BJ (cell line): ENCODE data around the gene FJX1. TPM values are rescaled to one million over a fixed set of nuclear protein-coding genes. Genes with fewer than 3 reads are reported as not detected.

ENCODE experiments used
- CTCF ChIA-PET: fragments of 350-600 bp; formaldehyde crosslinking; extraction: SDS; loops from one replicate; lab custom pipeline; 2021; ENCODE audit warnings: antibody characterized with exemption, inconsistent platforms; lab: Yijun Ruan, JAX
- POLR2A ChIA-PET: fragments of 300-600 bp; sonication (Branson Sonifier 250); formaldehyde crosslinking; extraction: SDS; loops from one replicate; lab custom pipeline; 2021; ENCODE audit warnings: antibody characterized with exemption; lab: Charles Lee
- DNase-seq: peaks from one replicate; pipeline ENCODE4 v3.0.0-alpha.2; 2011; ENCODE audit warnings: low read depth
- H3K27me3 ChIP-seq: 2 replicates; pipeline ENCODE4 v1.6.0; 2011; ENCODE audit warnings: low read length; ENCODE audit not compliant: control insufficient read depth, insufficient read depth
- H3K36me3 ChIP-seq: 2 replicates; pipeline ENCODE4 v1.5.1; 2011; ENCODE audit warnings: low read length; ENCODE audit not compliant: control insufficient read depth, insufficient read depth
- H3K4me3 ChIP-seq: 2 replicates; pipeline ENCODE4 v1.5.1; 2011; ENCODE audit warnings: low read depth, mild to moderate bottlenecking, control low read depth, low read length
- polyA plus RNA-seq: library from polyadenylated mRNA; depleted of rRNA; stranded (reverse); fragments of >200 nt; gene quantifications from 2 replicates; pipeline ENCODE4 v1.2.3, GENCODE V29; 2011
- TF ChIP-seq, protein P1 (sequence below): IDR thresholded peaks from 2 replicates; pipeline ENCODE4 v1.5.1; 2011; ENCODE audit warnings: low read depth, mild to moderate bottlenecking, control low read depth, inconsistent platforms, low read length, moderate library complexity; ENCODE audit not compliant: insufficient read depth

FJX1 gene
- polyA plus RNA-seq, 1 experiment = 6.1 TPM

DNA sequence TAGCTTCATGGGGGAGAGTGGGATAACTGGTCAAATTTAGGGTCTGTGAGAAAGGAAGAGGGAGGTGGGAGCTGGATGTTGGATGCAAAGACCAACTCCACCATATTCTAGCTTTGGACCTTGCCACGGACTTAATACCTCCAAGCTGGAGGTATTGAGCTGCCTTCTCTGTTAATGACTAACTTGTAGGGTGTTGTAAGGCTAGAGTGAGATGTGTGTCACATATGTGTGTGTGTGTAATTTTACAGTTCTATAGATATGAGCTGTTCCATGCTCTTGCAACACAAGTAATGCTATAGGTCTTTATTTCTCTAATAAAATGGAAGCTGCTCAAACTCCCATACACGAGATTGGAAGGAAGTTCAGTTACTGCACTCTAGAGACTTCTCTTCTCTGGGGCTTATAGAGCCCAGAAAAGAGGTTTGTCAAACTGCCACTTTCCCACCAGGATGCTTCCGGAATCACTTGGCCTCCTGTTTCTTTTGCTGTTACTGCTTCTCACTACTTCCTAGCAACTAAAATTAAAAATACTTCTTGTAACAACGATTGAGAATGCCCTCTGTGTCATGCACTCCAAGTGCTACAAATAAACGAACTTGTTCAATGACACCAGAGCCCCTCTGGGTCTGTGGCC is 16.0 kb upstream of the FJX1 start:
- no peak for DNase-seq
- POLR2A ChIA-PET = no interaction called here
- H3K36me3 ChIP-seq = no peaks in the 10 kb centered on the region
- TF ChIP-seq, protein P1, sequence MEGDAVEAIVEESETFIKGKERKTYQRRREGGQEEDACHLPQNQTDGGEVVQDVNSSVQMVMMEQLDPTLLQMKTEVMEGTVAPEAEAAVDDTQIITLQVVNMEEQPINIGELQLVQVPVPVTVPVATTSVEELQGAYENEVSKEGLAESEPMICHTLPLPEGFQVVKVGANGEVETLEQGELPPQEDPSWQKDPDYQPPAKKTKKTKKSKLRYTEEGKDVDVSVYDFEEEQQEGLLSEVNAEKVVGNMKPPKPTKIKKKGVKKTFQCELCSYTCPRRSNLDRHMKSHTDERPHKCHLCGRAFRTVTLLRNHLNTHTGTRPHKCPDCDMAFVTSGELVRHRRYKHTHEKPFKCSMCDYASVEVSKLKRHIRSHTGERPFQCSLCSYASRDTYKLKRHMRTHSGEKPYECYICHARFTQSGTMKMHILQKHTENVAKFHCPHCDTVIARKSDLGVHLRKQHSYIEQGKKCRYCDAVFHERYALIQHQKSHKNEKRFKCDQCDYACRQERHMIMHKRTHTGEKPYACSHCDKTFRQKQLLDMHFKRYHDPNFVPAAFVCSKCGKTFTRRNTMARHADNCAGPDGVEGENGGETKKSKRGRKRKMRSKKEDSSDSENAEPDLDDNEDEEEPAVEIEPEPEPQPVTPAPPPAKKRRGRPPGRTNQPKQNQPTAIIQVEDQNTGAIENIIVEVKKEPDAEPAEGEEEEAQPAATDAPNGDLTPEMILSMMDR = no peak
- H3K4me3 ChIP-seq = no peak overlapping the region
- CTCF ChIA-PET = interaction anchor here (0.6 to 1.3 kb wide), 2 partner anchors 113 to 116 kb away, joined by 3 read pairs; no protein-coding TSS in a partner anchor
- no peaks in the 10 kb centered on the region; the same call in 1 of the 2 replicates for H3K27me3 ChIP-seq

DNA sequence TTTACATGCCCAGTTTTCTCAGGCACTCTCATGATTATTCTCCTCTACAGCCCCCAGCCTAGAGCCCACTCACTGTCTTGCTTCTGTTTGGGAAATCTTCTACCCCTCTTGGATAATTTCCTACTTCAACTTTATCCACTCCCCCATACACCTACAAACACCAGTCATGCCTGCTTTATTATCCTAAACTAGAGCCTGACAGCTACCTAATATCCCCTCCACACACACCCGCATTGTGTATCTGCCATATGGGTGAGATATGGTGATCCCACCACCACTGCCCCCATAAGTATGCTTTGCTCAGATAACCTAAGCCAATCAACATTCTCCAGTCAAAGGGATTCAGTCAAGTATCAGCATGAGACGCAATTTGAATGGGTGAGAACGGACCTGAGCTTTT is 15.3 kb upstream of the FJX1 start:
- ChIA-PET CTCF (interaction anchor here (0.6 to 1.3 kb wide), 2 partner anchors 114 to 116 kb away, joined by 3 read pairs; no protein-coding TSS in a partner anchor), POLR2A (no interaction called here)
- Histone ChIP-seq H3K27me3 (no peaks in the 10 kb centered on the region; the same call in 1 of the 2 replicates), H3K36me3 (no peaks in the 10 kb centered on the region), H3K4me3 (no peak overlapping the region)
- TF ChIP-seq, protein P1 = no peak
- no peak for DNase-seq

DNA sequence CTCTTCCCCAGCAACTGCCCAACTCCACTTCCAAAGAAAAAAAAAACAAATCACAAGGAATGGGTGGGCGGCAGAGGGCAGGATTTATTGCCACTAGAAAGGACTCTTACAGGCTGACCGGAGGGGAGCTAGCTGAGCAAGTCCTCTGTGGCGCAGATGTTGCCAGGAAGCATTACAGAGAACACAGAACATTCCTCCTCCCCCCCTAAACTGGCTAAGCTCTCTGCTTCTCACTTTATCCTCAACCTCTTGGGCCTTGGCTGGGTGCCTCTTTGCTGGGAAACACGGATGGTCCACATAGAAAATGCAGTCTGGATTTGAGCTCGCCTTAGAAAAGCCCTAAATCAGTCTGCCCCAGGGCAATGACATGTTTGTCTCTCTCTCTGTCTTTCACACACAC is 12.6 kb upstream of the FJX1 start:
- CTCF ChIA-PET = interaction anchor here (0.7 to 3.0 kb wide), 6 partner anchors 9 to 873 kb away, joined by 3 to 17 read pairs (median 3); no protein-coding TSS in a partner anchor
- DNase-seq = no peak
- POLR2A ChIA-PET = interaction anchor here (0.6 kb wide), 2 partner anchors 590 to 770 kb away, joined by 4 to 9 read pairs; no protein-coding TSS in a partner anchor
- TF ChIP-seq, protein P1 = no peak
- no peaks in the 10 kb centered on the region for H3K27me3 ChIP-seq
- no peaks in the 10 kb centered on the region for H3K36me3 ChIP-seq
- H3K4me3 ChIP-seq = no peak overlapping the region

DNA sequence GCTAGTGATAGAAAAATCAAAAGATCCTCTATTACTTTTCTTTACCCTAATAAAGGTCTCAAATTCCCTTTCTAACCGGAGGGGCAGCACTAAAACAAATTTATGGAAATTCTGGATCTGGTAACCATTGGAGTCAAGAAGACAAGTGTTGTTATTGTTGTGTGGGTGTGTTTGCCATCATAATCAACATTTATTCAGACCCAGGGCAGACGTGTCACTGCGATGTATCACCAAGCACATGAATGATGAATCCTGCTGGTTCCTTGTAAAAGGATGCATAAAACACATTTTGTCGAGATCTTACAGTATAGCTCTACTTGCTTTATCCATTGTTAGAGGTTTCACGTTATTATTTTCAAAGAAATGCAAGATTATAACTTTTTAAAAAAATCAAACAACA is 12.1 kb upstream of the FJX1 start:
- no peaks in the 10 kb centered on the region for H3K36me3 ChIP-seq
- no peak overlapping the region for H3K4me3 ChIP-seq
- ChIA-PET POLR2A (interaction anchor here (0.6 kb wide), 1 partner anchor 590 kb away, joined by 9 read pairs; no protein-coding TSS in a partner anchor), CTCF (interaction anchor here (0.9 to 3.0 kb wide), 3 partner anchors 9 to 526 kb away, joined by 3 to 17 read pairs (median 3); no protein-coding TSS in a partner anchor)
- no peak for DNase-seq
- TF ChIP-seq, protein P1 = no peak
- no peaks in the 10 kb centered on the region for H3K27me3 ChIP-seq

DNA sequence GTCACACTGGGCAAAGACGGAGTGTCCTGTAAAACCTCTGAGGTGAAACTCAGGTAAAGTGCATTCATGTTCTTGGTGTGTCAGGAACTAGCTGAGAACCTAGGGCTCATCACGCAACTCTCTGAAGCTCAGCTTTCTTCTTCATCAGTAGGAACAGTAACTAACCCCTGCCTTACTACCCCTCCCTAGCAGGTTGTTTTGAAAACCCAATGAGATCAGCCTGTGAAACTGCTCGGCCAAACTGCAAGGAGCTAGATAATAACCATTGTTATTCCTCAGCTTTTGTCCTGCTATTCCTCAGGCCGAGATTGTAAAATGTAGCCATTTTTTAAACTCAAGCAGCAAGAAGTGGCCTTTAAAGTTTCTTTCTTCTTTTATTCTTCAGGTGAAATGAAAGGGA is 9.8 kb upstream of the FJX1 start:
- no peak overlapping the region for H3K4me3 ChIP-seq
- no peak for DNase-seq
- H3K36me3 ChIP-seq = no peaks in the 10 kb centered on the region
- POLR2A ChIA-PET = no interaction called here
- H3K27me3 ChIP-seq = no peaks in the 10 kb centered on the region
- TF ChIP-seq, protein P1 = no peak
- CTCF ChIA-PET = interaction anchor here (1.6 kb wide), 1 partner anchor 9 kb away, joined by 5 read pairs; the partner anchor contains the start of gene FJX1
